ENCODE data around the gene RAB41. TPM values are rescaled to one million over a fixed set of nuclear protein-coding genes. Genes with fewer than 3 reads are reported as not detected.
"Not testable (repeated sequence)": the region's sequence is repeated elsewhere in the genome, so short reads cannot be mapped to it uniquely, and the experiment has no call there.

The RAB41 gene
- total RNA-seq, 2 experiments from 2014 or later, result not detected

DNA sequence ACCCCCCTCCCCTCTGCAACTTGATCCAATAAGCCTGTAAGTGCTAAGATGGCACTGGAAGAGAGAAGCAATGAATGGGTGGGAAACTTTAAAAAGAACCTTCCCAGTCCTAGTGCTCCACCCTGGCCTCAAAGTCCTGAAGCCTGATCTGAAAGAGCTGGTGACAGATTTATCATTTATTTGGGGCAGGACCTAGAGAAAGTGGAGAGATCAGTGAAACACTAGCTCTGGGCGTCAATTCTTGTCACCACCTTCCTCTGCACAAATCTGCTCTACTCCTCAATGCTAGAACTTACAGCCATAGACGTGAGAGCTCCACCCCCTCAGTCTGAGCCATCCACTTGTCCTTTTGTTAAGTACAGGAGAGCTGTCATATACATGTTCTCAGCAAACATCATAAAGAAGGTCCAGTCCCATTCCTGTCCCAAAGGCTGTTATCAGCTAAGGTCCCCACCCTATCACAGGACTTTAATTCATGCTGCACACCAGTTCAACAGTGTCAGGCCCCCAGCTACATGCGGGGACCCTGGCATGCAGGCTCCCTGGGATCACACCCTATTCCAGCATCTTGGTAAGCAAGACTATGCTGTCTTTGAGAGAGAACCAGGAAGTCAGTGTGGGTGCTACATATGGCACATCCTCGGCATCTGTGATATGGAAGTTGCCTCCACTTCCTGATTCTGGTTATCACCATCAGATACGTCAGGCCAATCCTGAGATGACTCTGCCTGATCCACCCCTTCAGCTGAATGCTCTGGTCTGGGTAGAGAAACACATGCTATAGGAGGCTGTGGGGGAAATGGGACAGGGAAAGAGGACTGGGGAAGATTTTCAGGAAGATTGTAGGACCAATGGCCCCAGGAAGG is 24.3 kb upstream of the RAB41 start:
- CTCF ChIA-PET, result no interaction called here
- Mint-ChIP-seq H3K4me3 (no peak overlapping the region), H3K27me3 (ENCODE audit: low read depth) (no peaks in the 10 kb centered on the region), H3K9me3 (ENCODE audit: insufficient read depth) (no peaks in the 10 kb centered on the region), H3K4me1 (ENCODE audit: low read depth) (peaks cover 8% of the 10 kb centered on the region), H3K27ac (no peak overlapping the region), H3K36me3 (ENCODE audit: low read depth) (no peaks in the 10 kb centered on the region)
- no peak for DNase-seq
- POLR2A ChIA-PET, result no interaction called here
- ATAC-seq, result no peak

DNA sequence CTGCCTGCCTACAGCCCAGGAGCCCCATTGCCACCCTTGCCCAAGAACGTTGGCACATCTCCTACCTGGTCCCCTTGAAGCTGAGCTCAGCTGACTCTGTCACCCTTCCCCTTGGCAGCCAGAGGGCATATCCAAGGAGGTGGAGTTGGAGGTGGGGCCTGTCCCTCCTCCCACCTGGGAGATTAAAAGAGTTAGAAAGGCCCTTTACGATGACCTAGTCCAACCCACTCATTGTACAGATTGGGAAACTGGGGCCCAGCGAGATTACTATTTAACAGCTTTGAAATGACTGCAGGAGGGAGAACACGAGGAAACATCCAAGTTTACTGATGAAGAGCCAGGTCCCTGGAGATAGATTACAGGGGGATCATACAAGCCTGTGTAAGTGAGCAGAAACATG is 21.9 kb upstream of the RAB41 start, which contains the start of gene P2RY4:
Gene P2RY4 (minus strand): TSS at position 101 of the 400 bp plus-strand sequence. CDS start 580 bp downstream, outside the sequence.
- H3K9me3 Mint-ChIP-seq (ENCODE audit: insufficient read depth), result no peaks in the 10 kb centered on the region
- ChIA-PET CTCF (no interaction called here), POLR2A (no interaction called here)
- no peak within 1 kb of the TSS for H3K4me3 Mint-ChIP-seq
- H3K27me3 Mint-ChIP-seq (ENCODE audit: low read depth), result peaks cover 2% of the 10 kb centered on the region
- ATAC-seq (no peak), DNase-seq (no peak)
- no peak within 1 kb of the TSS for H3K27ac Mint-ChIP-seq
- H3K4me1 Mint-ChIP-seq (ENCODE audit: low read depth), result no peaks in the 10 kb centered on the region
- H3K36me3 Mint-ChIP-seq (ENCODE audit: low read depth), result no peaks in the 10 kb centered on the region

DNA sequence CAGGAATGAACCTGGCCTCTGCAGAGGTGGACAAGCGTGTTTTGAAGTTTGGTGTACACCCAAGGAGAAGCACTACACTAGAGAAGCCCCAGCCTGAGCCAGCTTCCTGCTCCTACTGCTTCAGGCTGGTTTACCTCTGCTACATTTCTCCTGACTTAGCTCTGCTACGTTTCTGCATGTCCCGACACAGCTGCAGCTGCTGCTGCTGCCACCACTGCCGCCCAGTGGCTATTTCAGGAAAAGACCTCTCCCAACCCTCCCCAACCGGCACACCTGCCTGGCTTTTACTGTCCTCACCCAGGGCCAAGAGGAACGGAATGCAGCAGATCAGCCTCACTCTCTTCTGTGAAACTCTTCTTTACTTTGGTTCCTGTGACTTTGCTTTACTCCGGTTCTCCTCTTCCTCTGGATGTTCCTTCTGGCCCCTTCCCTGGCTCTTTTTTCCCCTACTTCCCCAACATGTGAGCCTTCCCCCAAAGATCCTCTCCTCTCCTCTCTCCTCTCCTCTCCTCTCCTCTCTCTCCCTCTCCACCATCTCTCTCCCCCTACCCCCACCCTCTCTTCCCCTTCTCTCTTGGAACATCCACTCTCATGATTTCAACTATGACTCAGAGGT is 18.9 kb upstream of the RAB41 start:
- H3K27ac Mint-ChIP-seq, result no peak overlapping the region
- peak; percentile 50 for DNase-seq
- H3K9me3 Mint-ChIP-seq (ENCODE audit: insufficient read depth), result no peaks in the 10 kb centered on the region
- no peak overlapping the region for H3K4me3 Mint-ChIP-seq
- peak; percentile 65 for ATAC-seq
- no peaks in the 10 kb centered on the region for H3K4me1 Mint-ChIP-seq (ENCODE audit: low read depth)
- H3K36me3 Mint-ChIP-seq (ENCODE audit: low read depth), result no peaks in the 10 kb centered on the region
- peaks cover 2% of the 10 kb centered on the region for H3K27me3 Mint-ChIP-seq (ENCODE audit: low read depth)
- CTCF ChIA-PET, result interaction anchor here (1.0 kb wide), 1 partner anchor 66 kb away, joined by 3 read pairs; no protein-coding TSS in a partner anchor
- POLR2A ChIA-PET, result no interaction called here

DNA sequence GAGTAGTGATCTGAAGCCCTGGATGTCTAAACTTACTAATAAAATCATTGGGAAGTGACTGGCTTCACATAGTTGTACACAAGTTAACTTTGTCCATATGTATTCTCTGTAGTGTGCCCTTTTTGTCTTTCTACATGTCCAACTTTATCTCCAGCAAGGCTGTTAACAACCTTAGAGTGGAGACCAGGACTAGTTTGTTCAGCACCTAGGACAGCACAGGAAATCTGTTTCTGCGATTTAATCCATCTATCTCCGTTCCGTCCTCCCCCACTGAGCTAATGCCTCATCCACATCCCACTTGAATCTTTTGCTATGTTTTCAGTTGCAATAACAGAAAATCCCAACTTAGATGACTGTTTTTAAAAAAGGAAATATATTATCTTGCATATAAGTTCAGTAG is 17.2 kb upstream of the RAB41 start:
- DNase-seq (no peak), ATAC-seq (no peak)
- H3K9me3 Mint-ChIP-seq (ENCODE audit: insufficient read depth), result no peaks in the 10 kb centered on the region
- H3K27me3 Mint-ChIP-seq (ENCODE audit: low read depth), result peaks cover 2% of the 10 kb centered on the region
- H3K4me1 Mint-ChIP-seq (ENCODE audit: low read depth), result no peaks in the 10 kb centered on the region
- no peak overlapping the region for H3K4me3 Mint-ChIP-seq
- POLR2A ChIA-PET, result no interaction called here
- CTCF ChIA-PET, result no interaction called here
- no peak overlapping the region for H3K27ac Mint-ChIP-seq
- H3K36me3 Mint-ChIP-seq (ENCODE audit: low read depth), result no peaks in the 10 kb centered on the region

DNA sequence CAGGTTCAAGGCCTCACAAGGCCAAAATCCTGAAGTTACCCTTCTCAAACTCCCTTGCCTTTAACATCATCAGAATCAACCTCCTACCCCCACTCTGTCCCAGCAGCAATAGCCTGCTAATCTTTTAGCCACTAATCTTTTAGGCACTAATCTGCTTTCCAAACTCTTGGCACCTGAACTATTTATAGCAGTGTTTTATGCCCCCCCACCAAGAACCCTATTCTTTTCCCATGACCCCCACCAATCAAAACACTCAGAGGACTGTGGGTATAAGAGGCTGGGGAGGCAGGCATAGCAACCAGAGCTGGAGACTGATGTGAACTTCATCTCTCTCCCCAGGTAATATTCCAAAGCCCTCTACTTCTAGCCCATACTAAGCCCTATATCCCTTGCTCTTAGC is 13.9 kb upstream of the RAB41 start, which contains the start of gene ARR3:
Gene ARR3 (plus strand): TSS at position 301 of the 400 bp plus-strand sequence. CDS start 1,052 bp downstream, outside the sequence.
- Mint-ChIP-seq H3K27ac (no peak within 1 kb of the TSS), H3K4me1 (ENCODE audit: low read depth) (no peaks in the 10 kb centered on the region), H3K27me3 (ENCODE audit: low read depth) (peaks cover 2% of the 10 kb centered on the region), H3K9me3 (ENCODE audit: insufficient read depth) (no peaks in the 10 kb centered on the region), H3K4me3 (no peak within 1 kb of the TSS), H3K36me3 (ENCODE audit: low read depth) (no peaks in the 10 kb centered on the region)
- ChIA-PET CTCF (no interaction called here), POLR2A (no interaction called here)
- no peak for DNase-seq
- ATAC-seq, result no peak

DNA sequence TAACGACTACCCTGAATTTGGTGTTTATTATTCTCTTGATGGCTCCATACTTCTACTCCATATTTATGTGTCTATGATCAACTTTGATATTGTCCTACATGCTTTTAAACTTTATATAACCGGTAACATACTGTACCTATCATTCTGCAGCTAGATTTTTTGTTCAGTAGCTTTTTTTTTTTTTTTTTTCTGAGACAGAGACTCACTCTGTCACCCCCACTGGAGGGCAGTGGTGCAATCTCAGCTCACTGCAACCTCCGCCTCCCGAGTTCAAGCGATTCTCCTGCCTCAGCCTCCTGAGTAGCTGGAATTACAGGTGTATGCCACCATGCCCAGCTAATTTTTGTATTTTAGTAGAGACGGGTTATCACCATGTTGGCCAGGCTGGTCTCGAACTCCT is 7.9 kb upstream of the RAB41 start:
- H3K36me3 Mint-ChIP-seq (ENCODE audit: low read depth); H3K27ac Mint-ChIP-seq; H3K9me3 Mint-ChIP-seq (ENCODE audit: insufficient read depth); CTCF ChIA-PET; DNase-seq; H3K4me3 Mint-ChIP-seq; ATAC-seq; H3K4me1 Mint-ChIP-seq (ENCODE audit: low read depth); H3K27me3 Mint-ChIP-seq (ENCODE audit: low read depth); POLR2A ChIA-PET: not testable (repeated sequence)

DNA sequence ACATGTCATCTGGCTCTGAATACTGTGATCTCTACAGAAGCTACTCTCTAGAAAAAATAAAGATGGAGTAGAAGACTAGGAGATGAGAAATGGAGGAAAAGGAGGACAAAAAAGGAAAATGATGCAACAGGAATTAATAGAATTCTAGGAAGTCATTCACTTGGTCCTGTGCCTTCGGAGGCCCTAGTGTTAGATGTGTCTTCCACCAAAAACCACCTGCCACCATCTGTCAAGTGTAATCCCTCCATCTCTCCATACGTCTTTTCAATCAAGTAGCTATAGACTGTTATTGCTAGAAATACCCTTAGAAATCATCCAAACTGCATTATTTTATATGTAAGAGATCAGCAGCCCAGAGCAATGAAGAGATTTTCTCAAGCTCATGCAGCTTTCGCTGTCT is 2.9 kb upstream of the RAB41 start:
- ATAC-seq, result no peak

DNA sequence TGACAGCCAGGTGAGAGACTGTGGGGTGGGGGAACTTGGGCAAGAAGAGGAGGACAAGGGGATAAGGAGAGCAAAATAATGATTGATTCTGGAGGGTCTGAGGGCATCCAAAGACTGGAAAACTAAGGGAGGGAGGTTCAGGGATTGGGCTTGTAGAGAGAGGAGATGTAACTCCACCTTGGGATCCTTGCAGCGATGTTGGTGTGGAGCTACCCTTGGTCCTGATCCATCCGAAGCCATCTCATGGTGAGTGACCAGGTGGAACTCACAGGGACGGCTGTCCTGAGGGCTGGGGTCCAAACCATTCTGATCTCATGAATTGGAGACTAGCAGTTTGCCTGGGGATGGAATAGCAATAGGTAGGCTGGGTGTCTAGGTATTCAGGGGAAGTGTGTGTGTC is 1.4 kb upstream of the RAB41 start:
- no peak for ATAC-seq
- Mint-ChIP-seq H3K9me3 (ENCODE audit: insufficient read depth) (no peaks in the 10 kb centered on the region), H3K4me3 (no peak overlapping the region), H3K27me3 (ENCODE audit: low read depth) (no peaks in the 10 kb centered on the region), H3K27ac (no peak overlapping the region), H3K4me1 (ENCODE audit: low read depth) (no peaks in the 10 kb centered on the region), H3K36me3 (ENCODE audit: low read depth) (peaks cover 2% of the 10 kb centered on the region)
- ChIA-PET CTCF (no interaction called here), POLR2A (no interaction called here)
- DNase-seq, result no peak

More for the DNA sequence above, 2.9 kb upstream of the RAB41 start:
- Mint-ChIP-seq H3K36me3 (ENCODE audit: low read depth) (no peaks in the 10 kb centered on the region), H3K27me3 (ENCODE audit: low read depth) (no peaks in the 10 kb centered on the region), H3K4me3 (no peak overlapping the region), H3K4me1 (ENCODE audit: low read depth) (no peaks in the 10 kb centered on the region), H3K27ac (no peak overlapping the region), H3K9me3 (ENCODE audit: insufficient read depth) (no peaks in the 10 kb centered on the region)
- POLR2A ChIA-PET, result no interaction called here
- no peak for DNase-seq
- CTCF ChIA-PET, result no interaction called here

DNA sequence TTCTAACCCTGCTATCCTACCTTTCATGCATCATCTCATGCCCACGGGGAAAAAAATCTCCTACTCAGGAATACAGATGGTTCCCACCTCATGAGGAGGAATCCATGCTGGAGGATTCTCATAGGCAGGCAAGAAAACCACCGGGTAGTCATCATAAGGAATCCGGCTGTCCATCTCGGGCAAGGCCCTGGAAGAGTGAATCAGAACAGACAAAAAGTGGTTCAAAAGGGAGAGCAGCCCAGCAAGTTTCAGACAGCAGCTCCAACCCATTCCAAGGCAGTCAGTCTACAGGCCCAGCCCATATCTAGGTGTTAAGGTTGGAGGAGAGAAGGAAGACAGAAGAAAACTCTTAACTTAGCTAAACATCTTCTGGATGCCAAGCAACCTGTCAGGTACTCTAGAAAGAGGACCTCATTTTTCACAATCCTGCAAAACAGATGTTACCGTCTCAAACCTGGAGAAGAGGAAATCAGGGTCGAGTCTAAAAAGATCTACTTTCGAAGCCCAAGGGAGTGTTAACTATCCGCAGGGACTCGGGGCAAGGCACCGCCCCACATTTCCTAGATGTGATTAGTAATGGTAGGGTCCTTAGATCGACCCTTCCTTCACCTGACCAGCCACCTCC is 7.3 kb downstream of the RAB41 start:
- ATAC-seq, result no peak
- Mint-ChIP-seq H3K4me1 (ENCODE audit: low read depth) (peaks cover 30% of the 10 kb centered on the region), H3K27me3 (ENCODE audit: low read depth) (no peaks in the 10 kb centered on the region), H3K36me3 (ENCODE audit: low read depth) (peaks cover 45% of the 10 kb centered on the region), H3K9me3 (ENCODE audit: insufficient read depth) (no peaks in the 10 kb centered on the region), H3K4me3 (peak overlapping the region; percentile 94), H3K27ac (peak overlapping the region; percentile 94)
- ChIA-PET CTCF (no interaction called here), POLR2A (interaction anchor here (0.7 to 2.1 kb wide), 5 partner anchors 10 to 893 kb away, joined by 3 to 7 read pairs (median 4); partner anchors contain the start of gene IGBP1)
- no peak for DNase-seq

DNA sequence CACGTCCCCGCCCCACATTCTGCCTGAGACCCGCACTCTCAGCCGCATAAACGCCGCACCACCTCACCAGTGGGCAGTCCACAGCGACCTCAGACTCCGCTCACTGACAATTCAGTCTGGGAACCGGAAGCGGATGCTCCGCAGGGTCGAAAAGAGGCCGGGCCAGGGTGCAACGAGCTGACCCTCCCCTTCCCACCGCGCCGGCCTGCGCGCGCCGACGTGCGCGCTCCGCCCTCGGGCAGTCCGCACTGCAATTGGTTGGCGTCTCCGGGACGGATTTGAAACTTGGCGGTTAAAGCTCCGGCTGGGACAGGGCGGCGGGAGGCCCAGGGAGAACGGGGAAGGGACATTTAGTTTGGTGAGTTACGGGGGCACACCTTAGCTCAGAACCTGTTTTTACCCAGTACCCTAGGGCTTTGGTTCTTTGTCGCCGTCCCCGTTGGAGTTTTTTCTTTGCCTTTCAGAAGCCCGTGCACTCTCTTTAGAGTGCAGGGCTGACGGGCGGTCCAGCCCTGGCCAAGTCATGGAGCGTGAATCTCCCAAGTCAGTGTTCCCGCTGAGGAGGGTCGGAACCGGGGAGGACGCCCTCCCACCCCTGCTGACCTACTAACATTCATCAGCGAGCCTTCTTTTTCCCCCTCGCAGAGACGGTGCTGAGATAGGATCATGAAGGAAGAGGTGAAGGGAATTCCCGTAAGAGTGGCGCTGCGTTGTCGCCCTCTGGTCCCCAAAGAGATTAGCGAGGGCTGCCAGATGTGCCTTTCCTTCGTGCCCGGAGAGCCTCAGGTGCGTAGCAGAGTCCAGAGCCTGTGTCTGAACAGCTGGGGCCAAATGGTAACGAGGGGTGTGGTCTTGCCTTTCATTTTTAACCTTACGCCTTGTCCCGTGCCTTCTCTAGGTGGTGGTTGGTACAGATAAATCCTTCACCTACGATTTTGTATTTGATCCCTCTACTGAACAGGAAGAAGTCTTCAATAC is 8.1 kb downstream of the RAB41 start, which contains the start of the genes KIF4A and PDZD11:
Gene KIF4A (plus strand): TSS at position 312 of the 978 bp plus-strand sequence. CDS start 355 bp downstream, at position 667.
Gene PDZD11 (minus strand): TSS at position 135 of the 978 bp plus-strand sequence. CDS start 586 bp downstream, outside the sequence.
- ChIA-PET POLR2A (interaction anchor here (0.6 to 2.1 kb wide), 7 partner anchors 9 to 892 kb away, joined by 3 to 7 read pairs (median 3); partner anchors contain the start of gene IGBP1), CTCF (no interaction called here)
- H3K36me3 Mint-ChIP-seq (ENCODE audit: low read depth), result peaks cover 46% of the 10 kb centered on the region
- H3K9me3 Mint-ChIP-seq (ENCODE audit: insufficient read depth), result no peaks in the 10 kb centered on the region
- H3K4me3 Mint-ChIP-seq, result peak within 1 kb of the TSS; percentile 94
- peak within 1 kb of the TSS; percentile 94 for H3K27ac Mint-ChIP-seq
- peaks cover 30% of the 10 kb centered on the region for H3K4me1 Mint-ChIP-seq (ENCODE audit: low read depth)
- H3K27me3 Mint-ChIP-seq (ENCODE audit: low read depth), result no peaks in the 10 kb centered on the region
- ATAC-seq (peak; percentile 99), DNase-seq (peak; percentile 87)

DNA sequence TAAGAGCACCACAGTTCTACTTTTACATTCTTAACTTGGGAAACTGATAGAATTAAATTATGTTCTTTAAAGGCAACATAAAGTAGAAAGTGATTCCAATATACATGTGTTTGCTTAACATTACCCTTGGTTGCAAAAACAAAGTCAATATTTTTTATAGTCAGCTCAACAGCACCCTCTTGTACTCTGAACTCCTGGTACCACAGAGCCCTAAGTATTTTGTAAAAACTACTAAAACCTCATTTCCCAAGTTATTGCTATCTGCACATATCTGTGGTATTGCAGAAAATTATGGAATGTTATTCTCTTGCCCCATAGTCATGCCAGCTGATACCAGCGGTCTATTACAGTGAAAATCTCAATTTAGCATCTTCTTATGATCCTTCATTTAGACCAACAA is 10.8 kb downstream of the RAB41 start:
- no peaks in the 10 kb centered on the region for H3K27me3 Mint-ChIP-seq (ENCODE audit: low read depth)
- peak overlapping the region; percentile 71 for H3K4me3 Mint-ChIP-seq
- no peaks in the 10 kb centered on the region for H3K9me3 Mint-ChIP-seq (ENCODE audit: insufficient read depth)
- H3K4me1 Mint-ChIP-seq (ENCODE audit: low read depth), result peaks cover 30% of the 10 kb centered on the region
- ATAC-seq (no peak), DNase-seq (no peak)
- peaks cover 36% of the 10 kb centered on the region for H3K36me3 Mint-ChIP-seq (ENCODE audit: low read depth)
- ChIA-PET POLR2A (interaction anchor here (0.6 kb wide), 1 partner anchor 40 kb away, joined by 3 read pairs; no protein-coding TSS in a partner anchor), CTCF (no interaction called here)
- H3K27ac Mint-ChIP-seq, result no peak overlapping the region

Measured in activated CD8-positive, alpha-beta T cell treated with anti-CD3 and anti-CD28 coated beads, Interleukin-2, amount 10 ng/mL, durations not matched to agents 7 days and 5 days (primary cell).